Measurements from ENCODE around the gene SEC14L5.

DNA sequence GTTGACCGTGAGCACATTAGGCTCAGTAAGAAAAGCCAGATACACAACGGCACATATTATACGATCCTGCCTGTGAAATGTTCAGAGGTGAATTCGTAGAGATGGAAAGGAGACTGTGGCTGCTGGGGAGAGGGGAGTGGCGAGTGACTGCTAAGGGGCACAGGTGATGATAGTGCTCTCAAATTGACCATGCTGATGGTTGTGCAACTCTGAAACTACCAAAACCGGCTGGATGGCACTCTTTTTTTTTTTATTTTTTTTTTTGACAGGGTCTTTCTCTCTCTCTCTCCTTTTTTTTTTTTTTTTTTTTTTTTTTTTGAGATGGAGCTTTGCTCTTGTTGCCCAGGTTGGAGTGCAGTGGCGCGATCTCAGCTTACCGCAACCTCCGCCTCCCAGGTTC lies 8.1 kb upstream of the SEC14L5 start:
- TF ChIP-seq POLR2AphosphoS5 (IDR thresholded peaks at IDR 0.05; ENCODE audit: low read depth) (no peak), CREB1 (CRISPR knock-in tag; IDR thresholded peaks at IDR 0.05; ENCODE audit: low read depth) (no peak), EZH2 (IDR thresholded peaks at IDR 0.05; ENCODE audit: low read depth, unreplicated experiment) (no peak), JUNB (IDR thresholded peaks at IDR 0.05; ENCODE audit: unreplicated experiment) (no peak), ZNF331 (CRISPR knock-in tag; IDR thresholded peaks at IDR 0.05; ENCODE audit: low read depth) (no peak), NANOG (IDR thresholded peaks at IDR 0.05; ENCODE audit: borderline replicate concordance) (no peak), STAT1 (IDR thresholded peaks at IDR 0.05; ENCODE audit: unreplicated experiment) (no peak), ZNF114 (CRISPR knock-in tag; IDR thresholded peaks at IDR 0.05) (no peak), EZH2phosphoT487 (IDR thresholded peaks at IDR 0.05; ENCODE audit: unreplicated experiment) (no peak)
- TF ChIP-seq, protein P1, sequence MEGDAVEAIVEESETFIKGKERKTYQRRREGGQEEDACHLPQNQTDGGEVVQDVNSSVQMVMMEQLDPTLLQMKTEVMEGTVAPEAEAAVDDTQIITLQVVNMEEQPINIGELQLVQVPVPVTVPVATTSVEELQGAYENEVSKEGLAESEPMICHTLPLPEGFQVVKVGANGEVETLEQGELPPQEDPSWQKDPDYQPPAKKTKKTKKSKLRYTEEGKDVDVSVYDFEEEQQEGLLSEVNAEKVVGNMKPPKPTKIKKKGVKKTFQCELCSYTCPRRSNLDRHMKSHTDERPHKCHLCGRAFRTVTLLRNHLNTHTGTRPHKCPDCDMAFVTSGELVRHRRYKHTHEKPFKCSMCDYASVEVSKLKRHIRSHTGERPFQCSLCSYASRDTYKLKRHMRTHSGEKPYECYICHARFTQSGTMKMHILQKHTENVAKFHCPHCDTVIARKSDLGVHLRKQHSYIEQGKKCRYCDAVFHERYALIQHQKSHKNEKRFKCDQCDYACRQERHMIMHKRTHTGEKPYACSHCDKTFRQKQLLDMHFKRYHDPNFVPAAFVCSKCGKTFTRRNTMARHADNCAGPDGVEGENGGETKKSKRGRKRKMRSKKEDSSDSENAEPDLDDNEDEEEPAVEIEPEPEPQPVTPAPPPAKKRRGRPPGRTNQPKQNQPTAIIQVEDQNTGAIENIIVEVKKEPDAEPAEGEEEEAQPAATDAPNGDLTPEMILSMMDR (conservative IDR thresholded peaks at IDR 0.05; ENCODE audit: low read depth in 2 of 2) = no peak
- TF ChIP-seq, protein P2, sequence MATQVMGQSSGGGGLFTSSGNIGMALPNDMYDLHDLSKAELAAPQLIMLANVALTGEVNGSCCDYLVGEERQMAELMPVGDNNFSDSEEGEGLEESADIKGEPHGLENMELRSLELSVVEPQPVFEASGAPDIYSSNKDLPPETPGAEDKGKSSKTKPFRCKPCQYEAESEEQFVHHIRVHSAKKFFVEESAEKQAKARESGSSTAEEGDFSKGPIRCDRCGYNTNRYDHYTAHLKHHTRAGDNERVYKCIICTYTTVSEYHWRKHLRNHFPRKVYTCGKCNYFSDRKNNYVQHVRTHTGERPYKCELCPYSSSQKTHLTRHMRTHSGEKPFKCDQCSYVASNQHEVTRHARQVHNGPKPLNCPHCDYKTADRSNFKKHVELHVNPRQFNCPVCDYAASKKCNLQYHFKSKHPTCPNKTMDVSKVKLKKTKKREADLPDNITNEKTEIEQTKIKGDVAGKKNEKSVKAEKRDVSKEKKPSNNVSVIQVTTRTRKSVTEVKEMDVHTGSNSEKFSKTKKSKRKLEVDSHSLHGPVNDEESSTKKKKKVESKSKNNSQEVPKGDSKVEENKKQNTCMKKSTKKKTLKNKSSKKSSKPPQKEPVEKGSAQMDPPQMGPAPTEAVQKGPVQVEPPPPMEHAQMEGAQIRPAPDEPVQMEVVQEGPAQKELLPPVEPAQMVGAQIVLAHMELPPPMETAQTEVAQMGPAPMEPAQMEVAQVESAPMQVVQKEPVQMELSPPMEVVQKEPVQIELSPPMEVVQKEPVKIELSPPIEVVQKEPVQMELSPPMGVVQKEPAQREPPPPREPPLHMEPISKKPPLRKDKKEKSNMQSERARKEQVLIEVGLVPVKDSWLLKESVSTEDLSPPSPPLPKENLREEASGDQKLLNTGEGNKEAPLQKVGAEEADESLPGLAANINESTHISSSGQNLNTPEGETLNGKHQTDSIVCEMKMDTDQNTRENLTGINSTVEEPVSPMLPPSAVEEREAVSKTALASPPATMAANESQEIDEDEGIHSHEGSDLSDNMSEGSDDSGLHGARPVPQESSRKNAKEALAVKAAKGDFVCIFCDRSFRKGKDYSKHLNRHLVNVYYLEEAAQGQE (IDR thresholded peaks at IDR 0.05; ENCODE audit: unreplicated experiment) = no peak
- TF ChIP-seq, protein P3, sequence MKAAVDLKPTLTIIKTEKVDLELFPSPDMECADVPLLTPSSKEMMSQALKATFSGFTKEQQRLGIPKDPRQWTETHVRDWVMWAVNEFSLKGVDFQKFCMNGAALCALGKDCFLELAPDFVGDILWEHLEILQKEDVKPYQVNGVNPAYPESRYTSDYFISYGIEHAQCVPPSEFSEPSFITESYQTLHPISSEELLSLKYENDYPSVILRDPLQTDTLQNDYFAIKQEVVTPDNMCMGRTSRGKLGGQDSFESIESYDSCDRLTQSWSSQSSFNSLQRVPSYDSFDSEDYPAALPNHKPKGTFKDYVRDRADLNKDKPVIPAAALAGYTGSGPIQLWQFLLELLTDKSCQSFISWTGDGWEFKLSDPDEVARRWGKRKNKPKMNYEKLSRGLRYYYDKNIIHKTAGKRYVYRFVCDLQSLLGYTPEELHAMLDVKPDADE (IDR thresholded peaks at IDR 0.05) = no peak
